ENCODE data around the gene KDM8.
"Not testable (repeated sequence)": the region's sequence is repeated elsewhere in the genome, so short reads cannot be mapped to it uniquely, and the experiment has no call there.

KDM8 gene

GRCh38 chr16:27191352-27191924 lies 11.9 kb upstream of the KDM8 start:
- DNase-seq (ENCODE audit: low read depth), result no peak

GRCh38 chr16:27193300-27193990 lies 9.9 kb upstream of the KDM8 start:
- no peak for DNase-seq (ENCODE audit: low read depth)

- no peak for DNase-seq (ENCODE audit: low read depth)
These were observed 8.1 kb upstream of the KDM8 start for GRCh38 chr16:27195076-27195741.

GRCh38 chr16:27195941-27196595 lies 7.3 kb upstream of the KDM8 start:
- DNase-seq (ENCODE audit: low read depth), result no peak

- DNase-seq (ENCODE audit: low read depth), result no peak
These were observed 6.3 kb upstream of the KDM8 start for GRCh38 chr16:27197004-27197403.

- no peak for DNase-seq (ENCODE audit: low read depth)
These were observed 4.7 kb upstream of the KDM8 start for GRCh38 chr16:27198451-27199234.

GRCh38 chr16:27199235-27199586 lies 4.1 kb upstream of the KDM8 start:
- DNase-seq (ENCODE audit: low read depth), result no peak

- DNase-seq (ENCODE audit: low read depth), result no peak
These were observed 3.6 kb upstream of the KDM8 start for GRCh38 chr16:27199736-27200135.

GRCh38 chr16:27200914-27201313 lies 2.4 kb upstream of the KDM8 start:
- not testable (repeated sequence) for DNase-seq (ENCODE audit: low read depth)

- DNase-seq (ENCODE audit: low read depth), result peak; percentile 84
These were observed 311 bp upstream of the KDM8 start for GRCh38 chr16:27202923-27203506.

- DNase-seq (ENCODE audit: low read depth), result no peak
These were observed 1.1 kb downstream of the KDM8 start for GRCh38 chr16:27204312-27204915.

- no peak for DNase-seq (ENCODE audit: low read depth)
These were observed 2.2 kb downstream of the KDM8 start for GRCh38 chr16:27205423-27206065.

GRCh38 chr16:27207121-27207520 lies 3.8 kb downstream of the KDM8 start:
- DNase-seq (ENCODE audit: low read depth), result not testable (repeated sequence)

- no peak for DNase-seq (ENCODE audit: low read depth)
These were observed 4.9 kb downstream of the KDM8 start for GRCh38 chr16:27208081-27208680.

- no peak for DNase-seq (ENCODE audit: low read depth)
These were observed 5.5 kb downstream of the KDM8 start for GRCh38 chr16:27208796-27209195.

GRCh38 chr16:27209591-27209990 lies 6.3 kb downstream of the KDM8 start:
- DNase-seq (ENCODE audit: low read depth), result no peak

GRCh38 chr16:27210174-27210573 lies 6.8 kb downstream of the KDM8 start:
- no peak for DNase-seq (ENCODE audit: low read depth)

GRCh38 chr16:27211026-27211425 lies 7.7 kb downstream of the KDM8 start:
- no peak for DNase-seq (ENCODE audit: low read depth)

GRCh38 chr16:27214084-27214961 lies 11.0 kb downstream of the KDM8 start:
- DNase-seq (ENCODE audit: low read depth), result no peak

All from stimulated activated CD8-positive, alpha-beta memory T cell treated with anti-CD3 and anti-CD28 coated beads, Interleukin-4, amount 100 ng/mL, for 24 hours (primary cell).